Measurements from ENCODE around the gene ARID1B.

The ARID1B gene

DNA sequence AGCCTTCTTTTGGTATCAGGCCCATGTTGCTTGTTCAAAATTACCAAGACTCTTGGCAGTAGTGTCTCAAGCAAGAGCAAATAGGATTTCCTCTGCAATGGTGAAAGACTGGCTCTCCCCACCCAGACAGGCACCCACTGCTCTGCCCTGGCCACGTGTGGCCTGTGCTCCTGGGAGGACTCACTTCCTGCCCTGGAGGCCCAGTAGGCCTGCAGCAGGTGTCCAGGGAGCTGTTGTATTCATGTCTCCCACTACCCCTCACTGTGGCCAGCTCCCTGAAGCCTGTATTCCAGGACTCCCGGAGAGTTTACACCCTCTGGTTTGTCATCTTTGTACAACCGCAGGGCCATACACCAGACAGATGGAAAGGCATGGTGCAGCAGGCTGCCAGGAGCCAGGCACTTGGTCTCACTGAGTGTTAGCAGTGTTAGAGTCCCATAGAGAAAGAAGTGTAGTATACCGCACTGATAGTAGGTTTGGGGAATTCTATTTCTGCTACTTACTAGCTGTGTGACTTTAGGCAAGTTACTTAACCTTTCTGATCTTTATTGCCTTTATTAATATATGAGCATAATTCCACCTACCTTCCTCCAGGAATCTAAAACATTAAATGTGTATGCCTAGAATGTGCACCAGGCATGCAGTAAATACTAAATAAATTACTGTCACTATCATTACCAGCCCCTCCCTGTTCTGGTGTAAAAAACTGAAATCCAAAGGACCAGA lies 386.4 kb downstream of the ARID1B start:
- H3K27me3 ChIP-seq (ENCODE audit: insufficient read depth, low read length), result no peaks in the 10 kb centered on the region
- H3K4me3 ChIP-seq (ENCODE audit: low read depth, low read length, poor library complexity, severe bottlenecking), result no peak overlapping the region
- H3K9ac ChIP-seq (ENCODE audit: low read length), result no peak overlapping the region

DNA sequence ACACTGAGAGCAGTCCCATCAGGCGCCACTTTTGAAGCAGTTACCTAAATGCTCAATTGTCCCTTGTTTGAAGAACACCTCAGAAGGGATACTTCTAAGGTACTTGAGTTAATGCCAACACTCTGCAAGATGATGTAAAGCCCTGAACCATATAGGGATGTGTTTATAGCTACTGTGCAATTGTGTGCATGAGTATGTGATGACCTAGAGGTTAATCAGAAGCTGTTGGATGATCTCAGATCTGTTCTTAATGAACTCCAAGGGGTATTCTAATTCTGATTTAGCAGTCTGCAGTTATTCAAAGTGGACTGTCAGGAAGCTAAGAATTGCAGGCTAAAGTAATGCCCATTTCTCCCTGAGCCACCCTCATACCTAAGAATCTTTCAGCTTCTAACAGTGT lies 387.8 kb downstream of the ARID1B start:
- H3K4me2 ChIP-seq (ENCODE audit: low read length), result no peak overlapping the region
- no peak overlapping the region for H3K4me3 ChIP-seq (ENCODE audit: low read depth, low read length, poor library complexity, severe bottlenecking)
- peaks cover 36% of the 10 kb centered on the region for H3K36me3 ChIP-seq (ENCODE audit: insufficient read depth, low read length)
- H3K27me3 ChIP-seq (ENCODE audit: insufficient read depth, low read length), result no peaks in the 10 kb centered on the region
- H3K79me2 ChIP-seq (ENCODE audit: insufficient read depth, low read length), result no peaks in the 10 kb centered on the region
- TF ChIP-seq, protein P1, sequence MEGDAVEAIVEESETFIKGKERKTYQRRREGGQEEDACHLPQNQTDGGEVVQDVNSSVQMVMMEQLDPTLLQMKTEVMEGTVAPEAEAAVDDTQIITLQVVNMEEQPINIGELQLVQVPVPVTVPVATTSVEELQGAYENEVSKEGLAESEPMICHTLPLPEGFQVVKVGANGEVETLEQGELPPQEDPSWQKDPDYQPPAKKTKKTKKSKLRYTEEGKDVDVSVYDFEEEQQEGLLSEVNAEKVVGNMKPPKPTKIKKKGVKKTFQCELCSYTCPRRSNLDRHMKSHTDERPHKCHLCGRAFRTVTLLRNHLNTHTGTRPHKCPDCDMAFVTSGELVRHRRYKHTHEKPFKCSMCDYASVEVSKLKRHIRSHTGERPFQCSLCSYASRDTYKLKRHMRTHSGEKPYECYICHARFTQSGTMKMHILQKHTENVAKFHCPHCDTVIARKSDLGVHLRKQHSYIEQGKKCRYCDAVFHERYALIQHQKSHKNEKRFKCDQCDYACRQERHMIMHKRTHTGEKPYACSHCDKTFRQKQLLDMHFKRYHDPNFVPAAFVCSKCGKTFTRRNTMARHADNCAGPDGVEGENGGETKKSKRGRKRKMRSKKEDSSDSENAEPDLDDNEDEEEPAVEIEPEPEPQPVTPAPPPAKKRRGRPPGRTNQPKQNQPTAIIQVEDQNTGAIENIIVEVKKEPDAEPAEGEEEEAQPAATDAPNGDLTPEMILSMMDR (IDR thresholded peaks at IDR 0.05; ENCODE audit: low read length), result no peak
- no peak for TF ChIP-seq EZH2 (IDR thresholded peaks at IDR 0.05; ENCODE audit: borderline replicate concordance, low read length)
- H3F3A ChIP-seq (ENCODE audit: insufficient read depth, low read length), result no peaks in the 10 kb centered on the region
- no peak overlapping the region for H3K27ac ChIP-seq (ENCODE audit: low read depth, low read length, poor library complexity, severe bottlenecking)
- no peaks in the 10 kb centered on the region for H3K4me1 ChIP-seq (ENCODE audit: insufficient read depth, low read length, severe bottlenecking)
- H2AFZ ChIP-seq (ENCODE audit: low read length), result no peak overlapping the region
- no peak overlapping the region for H3K9ac ChIP-seq (ENCODE audit: low read length)
- H4K20me1 ChIP-seq (ENCODE audit: insufficient read depth, low read length), result no peaks in the 10 kb centered on the region
- H3K9me3 ChIP-seq (ENCODE audit: low read length), result no peaks in the 10 kb centered on the region
- no peaks in the 10 kb centered on the region for H3K9me2 ChIP-seq (ENCODE audit: low read depth, low read length)

More for the DNA sequence above, 386.4 kb downstream of the ARID1B start:
- Histone ChIP-seq H3K4me1 (ENCODE audit: insufficient read depth, low read length, severe bottlenecking) (no peaks in the 10 kb centered on the region), H3K27ac (ENCODE audit: low read depth, low read length, poor library complexity, severe bottlenecking) (no peak overlapping the region), H2AFZ (ENCODE audit: low read length) (no peak overlapping the region), H4K20me1 (ENCODE audit: insufficient read depth, low read length) (no peaks in the 10 kb centered on the region), H3K9me3 (ENCODE audit: low read length) (no peaks in the 10 kb centered on the region), H3K36me3 (ENCODE audit: insufficient read depth, low read length) (peaks cover 31% of the 10 kb centered on the region), H3F3A (ENCODE audit: insufficient read depth, low read length) (no peaks in the 10 kb centered on the region), H3K9me2 (ENCODE audit: low read depth, low read length) (no peaks in the 10 kb centered on the region), H3K79me2 (ENCODE audit: insufficient read depth, low read length) (no peaks in the 10 kb centered on the region), H3K4me2 (ENCODE audit: low read length) (no peak overlapping the region)
- TF ChIP-seq, protein P1 (IDR thresholded peaks at IDR 0.05; ENCODE audit: low read length), result no peak
- TF ChIP-seq EZH2 (IDR thresholded peaks at IDR 0.05; ENCODE audit: borderline replicate concordance, low read length), result no peak

DNA sequence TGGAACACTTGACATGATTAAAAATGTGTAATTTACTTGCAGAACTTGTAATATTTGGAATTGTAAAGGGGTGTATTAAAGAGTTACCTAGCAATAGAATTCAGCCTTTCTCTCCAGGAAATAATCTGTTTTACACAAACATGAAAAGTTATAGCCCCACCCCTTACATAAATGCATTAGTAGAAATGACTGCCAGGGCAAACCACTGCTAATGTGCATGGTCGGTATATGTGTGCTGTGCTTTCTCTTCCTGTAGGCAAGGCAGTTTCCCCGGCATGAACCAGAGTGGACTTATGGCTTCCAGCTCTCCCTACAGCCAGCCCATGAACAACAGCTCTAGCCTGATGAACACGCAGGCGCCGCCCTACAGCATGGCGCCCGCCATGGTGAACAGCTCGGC lies 389.6 kb downstream of the ARID1B start:
- peaks cover 40% of the 10 kb centered on the region for H3K36me3 ChIP-seq (ENCODE audit: insufficient read depth, low read length)
- H3K4me1 ChIP-seq (ENCODE audit: insufficient read depth, low read length, severe bottlenecking), result no peaks in the 10 kb centered on the region
- H3K9me2 ChIP-seq (ENCODE audit: low read depth, low read length), result no peaks in the 10 kb centered on the region
- H4K20me1 ChIP-seq (ENCODE audit: insufficient read depth, low read length), result no peaks in the 10 kb centered on the region
- no peaks in the 10 kb centered on the region for H3K9me3 ChIP-seq (ENCODE audit: low read length)
- no peak overlapping the region for H3K4me2 ChIP-seq (ENCODE audit: low read length)
- no peak overlapping the region for H2AFZ ChIP-seq (ENCODE audit: low read length)
- no peak overlapping the region for H3K9ac ChIP-seq (ENCODE audit: low read length)
- no peaks in the 10 kb centered on the region for H3K79me2 ChIP-seq (ENCODE audit: insufficient read depth, low read length)
- no peaks in the 10 kb centered on the region for H3K27me3 ChIP-seq (ENCODE audit: insufficient read depth, low read length)
- no peak overlapping the region for H3K4me3 ChIP-seq (ENCODE audit: low read depth, low read length, poor library complexity, severe bottlenecking)
- no peak overlapping the region for H3K27ac ChIP-seq (ENCODE audit: low read depth, low read length, poor library complexity, severe bottlenecking)
- no peak for TF ChIP-seq EZH2 (IDR thresholded peaks at IDR 0.05; ENCODE audit: borderline replicate concordance, low read length)
- TF ChIP-seq, protein P1 (IDR thresholded peaks at IDR 0.05; ENCODE audit: low read length), result no peak
- H3F3A ChIP-seq (ENCODE audit: insufficient read depth, low read length), result no peaks in the 10 kb centered on the region

Data from OCI-LY1 (cell line).